ENCODE results near the gene SIRPA. TPM values are rescaled to one million over a fixed set of nuclear protein-coding genes. Genes with fewer than 3 reads are reported as not detected.

Gene SIRPA
- total and polyA plus RNA-seq, 4 donors = 14.8 to 62.9 (median 28.3) TPM

DNA sequence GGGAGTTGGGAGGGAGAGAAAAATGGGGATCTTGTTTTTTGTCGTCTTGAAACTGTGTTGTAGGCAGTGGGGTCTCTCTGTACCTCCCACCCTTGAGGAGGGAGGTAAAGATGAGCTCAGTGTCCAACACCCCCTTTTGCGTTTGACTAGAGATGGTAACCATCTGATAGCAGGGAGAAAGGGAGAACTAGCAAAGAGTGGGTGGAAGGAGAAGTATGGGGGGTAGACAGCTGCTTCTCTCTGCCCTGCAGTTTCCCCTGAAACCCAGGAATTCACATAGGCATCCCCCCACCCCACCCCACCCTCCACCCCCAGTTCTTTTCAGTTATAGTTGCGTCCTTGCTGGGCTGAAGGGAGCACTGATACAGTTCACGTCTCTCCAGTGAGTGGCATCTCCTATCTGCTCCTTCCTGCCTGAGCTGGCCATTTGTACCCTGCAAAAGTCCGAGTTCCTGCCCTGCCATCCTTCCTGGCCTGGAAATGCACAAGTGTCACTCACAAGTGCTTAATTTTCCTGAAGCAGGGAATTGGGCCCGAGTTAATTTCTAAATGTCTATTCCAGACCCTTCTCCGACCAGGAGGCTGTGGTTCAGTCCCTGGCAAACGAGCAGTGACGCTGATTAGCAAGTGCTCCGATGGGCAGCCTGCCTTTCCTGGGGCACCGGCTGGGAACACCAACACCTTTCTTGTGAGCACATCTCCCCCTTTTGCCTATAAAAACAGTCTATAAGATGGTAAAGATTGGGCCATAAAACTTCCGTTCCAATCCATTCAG lies 1.5 kb downstream of the SIRPA start:
- peaks cover 0 to 4% of the 10 kb centered on the region in 2 donors for H3K4me1 ChIP-seq (ENCODE audit: control insufficient read depth in 1 of 2, insufficient read depth in 2 of 2, low read length in 2 of 2)
- DNase-seq = no peak
- H3K9me3 ChIP-seq (ENCODE audit: control insufficient read depth, low read length) = no peaks in the 10 kb centered on the region
- H3K4me3 ChIP-seq (ENCODE audit: low read length in 2 of 2) = peak overlapping the region in 1 of 2 donors; percentile 67
- no peaks in the 10 kb centered on the region for H3K36me3 ChIP-seq (ENCODE audit: control insufficient read depth in 1 of 2, insufficient read depth in 2 of 2, low read length in 1 of 2)
- WGBS, 2 donors = 38 to 45% methylated on average over 12 of the region's 12 CpGs
- H3K27ac ChIP-seq (ENCODE audit: low read depth in 1 of 2, low read length in 2 of 2) = peak overlapping the region in 1 of 2 donors; percentile 13
- no peak for ATAC-seq (ENCODE audit: low FRiP score)
- no peaks in the 10 kb centered on the region for H3K27me3 ChIP-seq (ENCODE audit: control insufficient read depth in 1 of 2, insufficient read depth in 2 of 2, low read length in 1 of 2)
- intact Hi-C loops (cut with DNase I) = loop anchor here in 1 of 2 donors (5.0 kb wide), 2 partner anchors 36 to 206 kb away; partner anchors contain the start of gene STK35

GRCh38 chr20:1897541-1897940 lies 2.3 kb downstream of the SIRPA start:
- DNase-seq (no peak), ATAC-seq (ENCODE audit: low FRiP score) (no peak)
- Histone ChIP-seq H3K4me3 (ENCODE audit: low read length in 2 of 2) (no peak overlapping the region), H3K36me3 (ENCODE audit: control insufficient read depth in 1 of 2, insufficient read depth in 2 of 2, low read length in 1 of 2) (no peaks in the 10 kb centered on the region), H3K9me3 (ENCODE audit: control insufficient read depth, low read length) (no peaks in the 10 kb centered on the region), H3K27ac (ENCODE audit: low read depth in 1 of 2, low read length in 2 of 2) (peak overlapping the region in 1 of 2 donors; percentile 59), H3K4me1 (ENCODE audit: control insufficient read depth in 1 of 2, insufficient read depth in 2 of 2, low read length in 2 of 2) (peaks cover 0 to 4% of the 10 kb centered on the region in 2 donors), H3K27me3 (ENCODE audit: control insufficient read depth in 1 of 2, insufficient read depth in 2 of 2, low read length in 1 of 2) (no peaks in the 10 kb centered on the region)
- WGBS, 2 donors = 55 to 64% methylated on average over 2 of the region's 2 CpGs
- intact Hi-C loops (cut with DNase I) = loop anchor here in 1 of 2 donors (5.0 kb wide), 2 partner anchors 35 to 205 kb away; partner anchors contain the start of gene STK35

DNA sequence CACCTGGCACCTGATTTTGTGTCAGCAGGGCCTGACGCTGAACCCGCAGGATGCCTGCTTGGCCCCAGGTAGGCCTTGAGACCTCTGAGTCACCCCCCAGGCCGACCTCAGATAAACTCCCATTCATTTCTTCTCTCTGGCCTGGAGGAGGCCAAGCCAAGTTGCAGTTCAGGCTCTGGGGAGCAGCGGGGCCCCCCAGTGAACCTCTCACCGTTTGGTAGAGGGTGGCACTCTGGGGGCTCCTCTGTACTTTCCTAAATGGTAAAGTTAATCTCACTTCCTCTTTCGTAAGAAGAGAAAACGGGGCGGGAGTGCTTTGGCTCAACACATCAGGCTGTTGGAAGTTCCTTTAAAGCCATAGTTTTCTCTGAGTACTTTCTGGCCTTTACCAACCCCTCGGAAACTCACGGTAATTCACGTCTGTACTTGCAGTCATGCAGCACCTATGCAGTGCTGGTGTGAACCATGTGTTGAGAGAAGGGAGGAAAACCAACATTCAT lies 2.8 kb downstream of the SIRPA start:
- no peaks in the 10 kb centered on the region for H3K9me3 ChIP-seq (ENCODE audit: control insufficient read depth, low read length)
- H3K4me3 ChIP-seq (ENCODE audit: low read length in 2 of 2) = no peak overlapping the region
- DNase-seq (peak in 1 of 2 donors; percentile 67), ATAC-seq (ENCODE audit: low FRiP score) (no peak)
- peaks cover 0 to 4% of the 10 kb centered on the region in 2 donors for H3K4me1 ChIP-seq (ENCODE audit: control insufficient read depth in 1 of 2, insufficient read depth in 2 of 2, low read length in 2 of 2)
- no peaks in the 10 kb centered on the region for H3K36me3 ChIP-seq (ENCODE audit: control insufficient read depth in 1 of 2, insufficient read depth in 2 of 2, low read length in 1 of 2)
- peak overlapping the region in 1 of 2 donors; percentile 59 for H3K27ac ChIP-seq (ENCODE audit: low read depth in 1 of 2, low read length in 2 of 2)
- H3K27me3 ChIP-seq (ENCODE audit: control insufficient read depth in 1 of 2, insufficient read depth in 2 of 2, low read length in 1 of 2) = no peaks in the 10 kb centered on the region
- intact Hi-C loops (cut with DNase I) = loop anchor here in 1 of 2 donors (5.0 kb wide), 2 partner anchors 34 to 204 kb away; partner anchors contain the start of gene STK35
- WGBS, 2 donors = 28 to 30% methylated on average over 11 of the region's 11 CpGs

DNA sequence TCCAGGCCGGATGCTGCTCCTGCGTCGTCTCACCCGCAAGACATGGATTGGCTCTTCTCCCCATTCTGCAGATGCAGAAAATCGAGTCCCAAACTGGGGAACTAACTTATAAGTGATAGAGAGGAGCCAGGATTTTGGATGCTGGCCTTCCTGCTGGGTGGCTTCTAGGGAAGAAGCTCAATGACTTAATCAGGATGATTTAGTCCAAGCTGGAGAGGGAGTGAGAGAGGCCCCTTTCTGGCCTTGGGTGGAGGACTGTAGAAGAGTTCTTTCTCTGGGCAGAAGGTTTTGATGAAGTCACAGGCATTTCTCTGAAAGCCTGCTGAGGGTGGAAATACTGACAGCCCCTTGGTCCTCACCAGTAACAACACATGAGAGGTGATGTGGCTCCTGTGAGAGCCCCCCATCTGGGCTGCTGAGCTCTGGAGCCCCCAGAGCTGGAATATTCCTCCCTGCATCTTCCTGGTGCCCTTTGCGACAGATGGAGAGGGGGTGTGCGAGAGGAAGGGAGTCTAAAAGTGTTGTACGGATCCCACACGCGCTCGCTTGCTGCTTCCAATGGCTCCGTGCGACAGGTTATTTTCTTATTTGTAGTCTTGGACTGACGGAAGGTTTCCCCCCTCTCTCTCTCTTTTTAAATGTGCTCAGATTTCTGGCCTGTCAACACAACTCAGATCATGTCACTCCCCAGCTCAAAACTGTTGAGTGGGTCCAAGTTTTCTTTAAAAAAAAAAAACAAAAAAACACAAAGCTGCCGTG lies 3.5 kb downstream of the SIRPA start:
- WGBS, 2 donors = 52 to 64% methylated on average over 15 of the region's 15 CpGs
- Histone ChIP-seq H3K9me3 (ENCODE audit: control insufficient read depth, low read length) (no peaks in the 10 kb centered on the region), H3K27me3 (ENCODE audit: control insufficient read depth in 1 of 2, insufficient read depth in 2 of 2, low read length in 1 of 2) (no peaks in the 10 kb centered on the region), H3K4me3 (ENCODE audit: low read length in 2 of 2) (no peak overlapping the region), H3K27ac (ENCODE audit: low read depth in 1 of 2, low read length in 2 of 2) (peak overlapping the region in 1 of 2 donors; percentile 53), H3K4me1 (ENCODE audit: control insufficient read depth in 1 of 2, insufficient read depth in 2 of 2, low read length in 2 of 2) (peaks cover 0 to 4% of the 10 kb centered on the region in 2 donors), H3K36me3 (ENCODE audit: control insufficient read depth in 1 of 2, insufficient read depth in 2 of 2, low read length in 1 of 2) (no peaks in the 10 kb centered on the region)
- ATAC-seq (ENCODE audit: low FRiP score) = no peak
- no peak for DNase-seq
- intact Hi-C loops (cut with DNase I) = loop anchor here in 1 of 2 donors (5.0 kb wide), 2 partner anchors 34 to 204 kb away; partner anchors contain the start of gene STK35

- Histone ChIP-seq H3K9me3 (ENCODE audit: control insufficient read depth, low read length) (no peaks in the 10 kb centered on the region), H3K36me3 (ENCODE audit: control insufficient read depth in 1 of 2, insufficient read depth in 2 of 2, low read length in 1 of 2) (no peaks in the 10 kb centered on the region), H3K4me1 (ENCODE audit: control insufficient read depth in 1 of 2, insufficient read depth in 2 of 2, low read length in 2 of 2) (peaks cover 0 to 4% of the 10 kb centered on the region in 2 donors), H3K27me3 (ENCODE audit: control insufficient read depth in 1 of 2, insufficient read depth in 2 of 2, low read length in 1 of 2) (no peaks in the 10 kb centered on the region), H3K27ac (ENCODE audit: low read depth in 1 of 2, low read length in 2 of 2) (no peak overlapping the region), H3K4me3 (ENCODE audit: low read length in 2 of 2) (no peak overlapping the region)
- 53 to 55% methylated on average over 6 of the region's 6 CpGs for WGBS, 2 donors
- ATAC-seq (ENCODE audit: low FRiP score) = no peak
- DNase-seq = no peak
- intact Hi-C loops (cut with DNase I) = loop anchor here in 1 of 2 donors (5.0 kb wide), 2 partner anchors 33 to 203 kb away; partner anchors contain the start of gene STK35
These were observed 4.0 kb downstream of the SIRPA start for GRCh38 chr20:1899241-1899525.

GRCh38 chr20:1900321-1900801 lies 5.2 kb downstream of the SIRPA start:
- H3K9me3 ChIP-seq (ENCODE audit: control insufficient read depth, low read length) = no peaks in the 10 kb centered on the region
- H3K36me3 ChIP-seq (ENCODE audit: control insufficient read depth in 1 of 2, insufficient read depth in 2 of 2, low read length in 1 of 2) = no peaks in the 10 kb centered on the region
- H3K4me3 ChIP-seq (ENCODE audit: low read length in 2 of 2) = no peak overlapping the region
- ATAC-seq (ENCODE audit: low FRiP score) = peak; percentile 39
- intact Hi-C loops (cut with DNase I) = no loop called here
- WGBS, 2 donors = 38 to 50% methylated on average over 10 of the region's 10 CpGs
- H3K27ac ChIP-seq (ENCODE audit: low read depth in 1 of 2, low read length in 2 of 2) = no peak overlapping the region
- peaks cover 0 to 4% of the 10 kb centered on the region in 2 donors for H3K4me1 ChIP-seq (ENCODE audit: control insufficient read depth in 1 of 2, insufficient read depth in 2 of 2, low read length in 2 of 2)
- DNase-seq = peak in 1 of 2 donors; percentile 67
- no peaks in the 10 kb centered on the region for H3K27me3 ChIP-seq (ENCODE audit: control insufficient read depth in 1 of 2, insufficient read depth in 2 of 2, low read length in 1 of 2)

- no peak for DNase-seq
- Histone ChIP-seq H3K9me3 (ENCODE audit: control insufficient read depth, low read length) (no peaks in the 10 kb centered on the region), H3K36me3 (ENCODE audit: control insufficient read depth in 1 of 2, insufficient read depth in 2 of 2, low read length in 1 of 2) (no peaks in the 10 kb centered on the region), H3K27me3 (ENCODE audit: control insufficient read depth in 1 of 2, insufficient read depth in 2 of 2, low read length in 1 of 2) (no peaks in the 10 kb centered on the region), H3K4me3 (ENCODE audit: low read length in 2 of 2) (no peak overlapping the region), H3K27ac (ENCODE audit: low read depth in 1 of 2, low read length in 2 of 2) (no peak overlapping the region), H3K4me1 (ENCODE audit: control insufficient read depth in 1 of 2, insufficient read depth in 2 of 2, low read length in 2 of 2) (peaks cover 0 to 4% of the 10 kb centered on the region in 2 donors)
- ATAC-seq (ENCODE audit: low FRiP score) = no peak
- intact Hi-C loops (cut with DNase I) = no loop called here
- 95 to 96% methylated on average over 18 of the region's 18 CpGs for WGBS, 2 donors
These were observed 6.5 kb downstream of the SIRPA start for GRCh38 chr20:1901704-1902103.

DNA sequence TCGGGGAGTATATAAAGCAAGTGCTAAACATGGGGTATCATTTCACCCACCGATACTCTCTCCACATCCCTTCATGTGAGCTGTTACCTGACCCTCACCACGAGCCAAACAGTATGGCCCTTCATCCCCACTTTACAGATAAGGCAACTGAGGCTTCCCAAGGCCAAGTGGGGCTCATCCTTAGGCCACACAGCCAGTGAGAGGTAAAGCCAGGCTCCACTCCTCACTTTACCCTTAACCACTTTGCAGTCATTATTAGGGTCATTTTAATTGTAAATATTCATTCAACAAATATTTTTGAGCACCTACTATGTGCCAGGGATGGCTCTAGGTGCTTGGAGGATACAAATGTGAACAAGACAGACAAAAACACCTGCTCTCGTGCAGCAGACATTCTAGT lies 7.0 kb downstream of the SIRPA start:
- Histone ChIP-seq H3K9me3 (ENCODE audit: control insufficient read depth, low read length) (no peaks in the 10 kb centered on the region), H3K4me3 (ENCODE audit: low read length in 2 of 2) (no peak overlapping the region), H3K27me3 (ENCODE audit: control insufficient read depth in 1 of 2, insufficient read depth in 2 of 2, low read length in 1 of 2) (no peaks in the 10 kb centered on the region), H3K36me3 (ENCODE audit: control insufficient read depth in 1 of 2, insufficient read depth in 2 of 2, low read length in 1 of 2) (no peaks in the 10 kb centered on the region), H3K4me1 (ENCODE audit: control insufficient read depth in 1 of 2, insufficient read depth in 2 of 2, low read length in 2 of 2) (peaks cover 0 to 4% of the 10 kb centered on the region in 2 donors), H3K27ac (ENCODE audit: low read depth in 1 of 2, low read length in 2 of 2) (no peak overlapping the region)
- DNase-seq (no peak), ATAC-seq (ENCODE audit: low FRiP score) (no peak)
- 96 to 99% methylated on average over 4 of the region's 4 CpGs for WGBS, 2 donors
- intact Hi-C loops (cut with DNase I) = no loop called here

Measured in aorta (tissue), 5 donors.